HepG2 (cell line): ENCODE results near the gene SPAAR. TPM values are rescaled to one million over a fixed set of nuclear protein-coding genes. Genes with fewer than 3 reads are reported as not detected.

Source experiments
- ATAC-seq: fragments of 200-7000 bp; cut with Tn5 transposase; 3 replicates; pipeline ENCODE4 v1.9.1; 2020; ENCODE audit warnings: mild to moderate bottlenecking, moderate library complexity
- BruUV-seq: library from RNA; stranded (reverse); fragments of 400-500 nt; replicated peaks from 2 replicates; lab custom pipeline; 2021; lab: Mats Ljungman, UMichigan
- CTCF ChIA-PET: fragments of 300-600 bp; formaldehyde crosslinking; extraction: SDS; loops from one replicate; lab custom pipeline; 2021; ENCODE audit warnings: low total read pairs, inconsistent platforms, low intra/inter-chr PET ratio; lab: Yijun Ruan, JAX
- POLR2A ChIA-PET: fragments of 350-600 bp; sonication (Branson Sonifier 250); formaldehyde crosslinking; loops from one replicate; lab custom pipeline; 2020; ENCODE audit warnings: antibody characterized with exemption, inconsistent platforms; lab: Yijun Ruan, JAX
- DNase-seq: peaks from one replicate; pipeline ENCODE4 v3.0.0-alpha.2; 2015; ENCODE audit warnings: low spot score
- FAIRE-seq: peaks from 3 replicates; lab custom pipeline; 2011; peaks lifted over from hg19 to GRCh38; lab: Jason Lieb, UNC
- H2AFZ ChIP-seq: one replicate; pipeline ENCODE4 v1.6.1; 2011; ENCODE audit warnings: low read length, inconsistent platforms
- H3K27ac ChIP-seq: fragments of 300-600 bp; 3 replicates; pipeline ENCODE4 v1.8.0; 2011; ENCODE audit warnings: mixed run types, mild to moderate bottlenecking, mixed read lengths, low read length, inconsistent platforms; ENCODE audit not compliant: insufficient read depth; ENCODE audit errors: extremely low read length
- H3K27me3 ChIP-seq, 2 experiments: fragments of 200-600 bp in 1 of 2; 2 replicates in 1 of 2; 3 replicates in 1 of 2; pipeline versions ENCODE4 v1.6.0 to v1.8.0; 2011; ENCODE audit warnings: low read length in 2 of 2, mild to moderate bottlenecking in 2 of 2, moderate library complexity in 2 of 2, inconsistent platforms in 1 of 2; ENCODE audit not compliant: insufficient read depth in 2 of 2, control insufficient read depth in 1 of 2
- H3K36me3 ChIP-seq, 2 experiments: fragments of 200-600 bp in 1 of 2; replicated peaks in 1 of 2; 2 replicates in 1 of 2; 3 replicates in 1 of 2; pipeline versions ENCODE4 v1.5.1 to v1.8.0; 2011; ENCODE audit warnings: low read length in 2 of 2, inconsistent platforms in 1 of 2; ENCODE audit not compliant: insufficient read depth in 2 of 2, control insufficient read depth in 1 of 2
- H3K4me1 ChIP-seq: 2 replicates; pipeline ENCODE4 v1.5.1; 2012; ENCODE audit warnings: low read length, inconsistent platforms; ENCODE audit not compliant: insufficient read depth
- H3K4me2 ChIP-seq: 2 replicates; pipeline ENCODE4 v1.6.0; 2011; ENCODE audit warnings: low read depth, low read length, inconsistent platforms
- H3K4me3 ChIP-seq, 3 experiments: fragments of 200-600 bp in 1 of 3; sonication (generic), shearing (Covaris generic) in 1 of 3; replicated peaks in 1 of 3; 2 replicates each; pipeline ENCODE4 v1.5.1; 2011 to 2016; ENCODE audit warnings: low read length in 3 of 3, inconsistent platforms in 2 of 3, low read depth in 2 of 3, mild to moderate bottlenecking in 2 of 3, control low read depth in 1 of 3, mixed read lengths in 1 of 3; ENCODE audit not compliant: insufficient read depth in 1 of 3
- H3K79me2 ChIP-seq: one replicate; pipeline ENCODE4 v1.6.1; 2011; ENCODE audit warnings: low read length, inconsistent platforms; ENCODE audit not compliant: insufficient read depth
- H3K9ac ChIP-seq: 2 replicates; pipeline ENCODE4 v1.6.0; 2011; ENCODE audit warnings: mild to moderate bottlenecking, low read depth, low read length, inconsistent platforms; ENCODE audit not compliant: insufficient read depth
- H3K9me3 ChIP-seq: 2 replicates; pipeline ENCODE4 v1.5.1; 2012; ENCODE audit warnings: mild to moderate bottlenecking, low read length
- H4K20me1 ChIP-seq: 2 replicates; pipeline ENCODE4 v1.6.0; 2011; ENCODE audit warnings: inconsistent platforms, mild to moderate bottlenecking, low read length, moderate library complexity; ENCODE audit not compliant: insufficient read depth
- CCAR2 ChIP-seq: fragments of 200-400 bp; formaldehyde crosslinking; optimal IDR thresholded peaks from 2 replicates; pipeline ENCODE3; 2018; ENCODE audit warnings: low read depth, mild to moderate bottlenecking, low read length, moderate library complexity
- ERF ChIP-seq: IDR thresholded peaks from 2 replicates; pipeline ENCODE4 v1.6.1; 2018; ENCODE audit warnings: missing biosample characterization, missing genetic modification reagents
- FOXO1 ChIP-seq: sonication (generic); formaldehyde crosslinking; IDR thresholded peaks from 2 replicates; pipeline ENCODE4 v1.4.0; 2020; ENCODE audit warnings: missing genetic modification reagents
- PAF1 ChIP-seq: IDR thresholded peaks from 2 replicates; pipeline ENCODE4 v1.6.1; 2016; ENCODE audit warnings: missing genetic modification reagents, missing compliant biosample characterization
- PAX8 ChIP-seq: sonication (generic); formaldehyde crosslinking; IDR thresholded peaks from 2 replicates; pipeline ENCODE4 v1.8.0; 2022; ENCODE audit warnings: mild to moderate bottlenecking, missing genetic modification reagents, borderline replicate concordance
- SMC3 ChIP-seq: IDR thresholded peaks from 2 replicates; pipeline ENCODE4 v1.6.1; 2011; ENCODE audit warnings: low read length, improper control_type of control experiment
- SRY ChIP-seq: sonication (generic); formaldehyde crosslinking; IDR thresholded peaks from 2 replicates; pipeline ENCODE4 v1.8.0; 2022; ENCODE audit warnings: mild to moderate bottlenecking, missing genetic modification reagents
- ZNF292 ChIP-seq: sonication (generic); formaldehyde crosslinking; IDR thresholded peaks from 2 replicates; pipeline ENCODE4 v1.8.1; 2022; ENCODE audit warnings: mild to moderate bottlenecking, low read depth, missing genetic modification reagents, borderline replicate concordance
- WGBS: methylation state at CpG from one replicate; pipeline ENCODE4 v1.1.6; 2017; ENCODE audit warnings: low lambda C conversion rate; 5-methylcytosine and 5-hydroxymethylcytosine counted together
- in situ Hi-C: cut with HindIII; loops from 2 replicates; pipeline ENCODE4 v1.10.0; 2017; ENCODE audit warnings: low pct_unique_long_range_greater_than_20kb; ENCODE audit not compliant: extremely low pct_ligation_motif_present
- intact Hi-C: fragments of 100-400 bp; cut with micrococcal nuclease; formaldehyde crosslinking; loops from one replicate; pipeline ENCODE4 v1.10.0; 2022; ENCODE audit not compliant: unreplicated experiment
- polyA plus RNA-seq, 8 experiments: library from polyadenylated mRNA; depleted of rRNA in 3 of 8; stranded (reverse) in 7 of 8; unstranded in 1 of 8; fragments of >200 nt; fragmentation: Illumina TruSeq in 4 of 8; extraction: Trizol in 4 of 8; gene quantifications; 2 replicates each; pipeline versions ENCODE4 v1.2.1 to v1.2.3, GENCODE V29; 2011 to 2016; ENCODE audit warnings: low read depth in 4 of 8, missing spikeins in 1 of 8, mixed read lengths in 1 of 8; ENCODE audit not compliant: insufficient read depth in 1 of 8
- total RNA-seq, 5 experiments: library from RNA; depleted of rRNA; stranded (reverse); fragments of >200 nt; fragmentation: Illumina TruSeq; extraction: Trizol; gene quantifications; 2 replicates each; pipeline ENCODE4 v1.2.3, GENCODE V29; 2016; ENCODE audit warnings: low read depth in 1 of 5
- TF ChIP-seq, protein P1 (sequence below): sonication (generic); formaldehyde crosslinking; IDR thresholded peaks from 2 replicates; pipeline ENCODE4 v1.8.1; 2023; ENCODE audit warnings: mild to moderate bottlenecking, inconsistent platforms, moderate library complexity, missing genetic modification reagents, borderline replicate concordance
- TF ChIP-seq, protein P2 (sequence below): sonication (generic); formaldehyde crosslinking; conservative IDR thresholded peaks from 2 replicates; pipeline ENCODE4 v1.8.0; 2022; ENCODE audit warnings: low read depth, missing genetic modification reagents
- TF ChIP-seq, protein P3 (sequence below): IDR thresholded peaks from 2 replicates; pipeline ENCODE4 v1.6.1; 2012; ENCODE audit warnings: low read length, improper control_type of control experiment

SPAAR gene
- total and polyA plus RNA-seq, 2 of the 13 experiments (the other 11 are each of a cell fraction or from before 2014, with no cell fraction given) = 0.07 TPM; not detected in 1

DNA sequence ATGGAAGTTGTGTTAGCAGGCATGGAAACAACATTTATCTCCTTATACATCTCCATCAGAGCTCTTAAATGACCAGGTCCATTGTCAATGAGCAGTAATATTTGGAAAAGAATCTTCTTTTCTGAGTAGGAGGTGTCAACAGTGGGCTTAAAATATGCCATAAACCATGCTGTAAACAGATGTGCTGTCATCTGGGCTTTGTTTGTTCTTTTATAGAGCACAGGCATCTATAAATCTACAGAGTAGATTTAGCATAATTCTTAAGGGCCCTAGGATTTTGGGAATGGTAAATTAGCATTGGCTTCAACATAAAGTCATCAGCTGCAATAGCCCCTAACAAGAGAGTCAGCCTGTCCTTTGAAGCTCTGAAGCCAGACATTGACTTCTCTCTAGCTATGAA, 11.0 kb upstream of the SPAAR start (continued):
- TF ChIP-seq, protein P1, sequence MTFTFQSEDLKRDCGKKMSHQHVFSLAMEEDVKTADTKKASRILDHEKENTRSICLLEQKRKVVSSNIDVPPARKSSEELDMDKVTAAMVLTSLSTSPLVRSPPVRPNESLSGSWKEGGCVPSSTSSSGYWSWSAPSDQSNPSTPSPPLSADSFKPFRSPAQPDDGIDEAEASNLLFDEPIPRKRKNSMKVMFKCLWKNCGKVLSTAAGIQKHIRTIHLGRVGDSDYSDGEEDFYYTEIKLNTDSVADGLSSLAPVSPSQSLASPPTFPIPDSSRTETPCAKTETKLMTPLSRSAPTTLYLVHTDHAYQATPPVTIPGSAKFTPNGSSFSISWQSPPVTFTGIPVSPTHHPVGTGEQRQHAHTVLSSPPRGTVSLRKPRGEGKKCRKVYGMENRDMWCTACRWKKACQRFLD (CRISPR knock-in tag) = no peak

DNA sequence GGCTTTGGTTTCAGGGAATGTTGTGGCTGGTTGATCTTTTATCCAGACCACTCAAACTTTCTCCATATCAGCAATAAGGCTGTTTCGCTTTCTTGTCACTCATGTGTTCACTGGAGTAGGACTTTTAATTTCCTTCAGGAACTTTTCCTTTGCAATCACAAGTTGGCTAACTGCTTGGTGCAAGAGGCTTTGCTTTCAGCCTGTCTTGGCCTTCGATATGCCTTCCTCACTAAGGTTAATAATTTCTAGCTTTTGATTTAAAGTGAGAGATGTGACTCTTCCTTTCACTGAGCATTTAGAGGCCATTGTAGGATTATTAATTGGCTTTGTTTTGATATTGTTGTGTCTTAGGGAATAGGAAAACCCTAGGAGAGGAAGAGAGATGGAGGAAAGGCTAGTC, 10.3 kb upstream of the SPAAR start:
- BruUV-seq = no TSS peak
- ChIA-PET CTCF (no interaction called here), POLR2A (no interaction called here)
- H3K79me2 ChIP-seq = no peaks in the 10 kb centered on the region
- WGBS = 30% methylated on average over 2 of the region's 2 CpGs
- no peaks in the 10 kb centered on the region for H3K9me3 ChIP-seq
- H3K27me3 ChIP-seq = no peaks in the 10 kb centered on the region; a peak in 1 of 5 replicates
- no peak overlapping the region for H3K4me2 ChIP-seq
- no peaks in the 10 kb centered on the region for H3K36me3 ChIP-seq
- no peak overlapping the region for H2AFZ ChIP-seq
- in situ Hi-C loops (no loop called here), intact Hi-C loops (no loop called here)
- H3K9ac ChIP-seq = no peak overlapping the region
- H4K20me1 ChIP-seq = no peaks in the 10 kb centered on the region
- TF ChIP-seq CCAR2 (no peak), PAF1 (CRISPR knock-in tag) (no peak), PAX8 (CRISPR knock-in tag) (no peak), ZNF292 (CRISPR knock-in tag) (no peak), FOXO1 (CRISPR knock-in tag) (no peak), SRY (no peak), ERF (no peak), SMC3 (no peak)
- TF ChIP-seq, protein P2, sequence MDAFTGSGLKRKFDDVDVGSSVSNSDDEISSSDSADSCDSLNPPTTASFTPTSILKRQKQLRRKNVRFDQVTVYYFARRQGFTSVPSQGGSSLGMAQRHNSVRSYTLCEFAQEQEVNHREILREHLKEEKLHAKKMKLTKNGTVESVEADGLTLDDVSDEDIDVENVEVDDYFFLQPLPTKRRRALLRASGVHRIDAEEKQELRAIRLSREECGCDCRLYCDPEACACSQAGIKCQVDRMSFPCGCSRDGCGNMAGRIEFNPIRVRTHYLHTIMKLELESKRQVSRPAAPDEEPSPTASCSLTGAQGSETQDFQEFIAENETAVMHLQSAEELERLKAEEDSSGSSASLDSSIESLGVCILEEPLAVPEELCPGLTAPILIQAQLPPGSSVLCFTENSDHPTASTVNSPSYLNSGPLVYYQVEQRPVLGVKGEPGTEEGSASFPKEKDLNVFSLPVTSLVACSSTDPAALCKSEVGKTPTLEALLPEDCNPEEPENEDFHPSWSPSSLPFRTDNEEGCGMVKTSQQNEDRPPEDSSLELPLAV (CRISPR knock-in tag) = no peak
- TF ChIP-seq, protein P3, sequence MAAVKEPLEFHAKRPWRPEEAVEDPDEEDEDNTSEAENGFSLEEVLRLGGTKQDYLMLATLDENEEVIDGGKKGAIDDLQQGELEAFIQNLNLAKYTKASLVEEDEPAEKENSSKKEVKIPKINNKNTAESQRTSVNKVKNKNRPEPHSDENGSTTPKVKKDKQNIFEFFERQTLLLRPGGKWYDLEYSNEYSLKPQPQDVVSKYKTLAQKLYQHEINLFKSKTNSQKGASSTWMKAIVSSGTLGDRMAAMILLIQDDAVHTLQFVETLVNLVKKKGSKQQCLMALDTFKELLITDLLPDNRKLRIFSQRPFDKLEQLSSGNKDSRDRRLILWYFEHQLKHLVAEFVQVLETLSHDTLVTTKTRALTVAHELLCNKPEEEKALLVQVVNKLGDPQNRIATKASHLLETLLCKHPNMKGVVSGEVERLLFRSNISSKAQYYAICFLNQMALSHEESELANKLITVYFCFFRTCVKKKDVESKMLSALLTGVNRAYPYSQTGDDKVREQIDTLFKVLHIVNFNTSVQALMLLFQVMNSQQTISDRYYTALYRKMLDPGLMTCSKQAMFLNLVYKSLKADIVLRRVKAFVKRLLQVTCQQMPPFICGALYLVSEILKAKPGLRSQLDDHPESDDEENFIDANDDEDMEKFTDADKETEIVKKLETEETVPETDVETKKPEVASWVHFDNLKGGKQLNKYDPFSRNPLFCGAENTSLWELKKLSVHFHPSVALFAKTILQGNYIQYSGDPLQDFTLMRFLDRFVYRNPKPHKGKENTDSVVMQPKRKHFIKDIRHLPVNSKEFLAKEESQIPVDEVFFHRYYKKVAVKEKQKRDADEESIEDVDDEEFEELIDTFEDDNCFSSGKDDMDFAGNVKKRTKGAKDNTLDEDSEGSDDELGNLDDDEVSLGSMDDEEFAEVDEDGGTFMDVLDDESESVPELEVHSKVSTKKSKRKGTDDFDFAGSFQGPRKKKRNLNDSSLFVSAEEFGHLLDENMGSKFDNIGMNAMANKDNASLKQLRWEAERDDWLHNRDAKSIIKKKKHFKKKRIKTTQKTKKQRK = no peak
- H3K4me3 ChIP-seq = no peak overlapping the region
- FAIRE-seq (no peak), DNase-seq (no peak), ATAC-seq (no peak)
- no peak overlapping the region for H3K27ac ChIP-seq
- peaks cover 13% of the 10 kb centered on the region for H3K4me1 ChIP-seq
